SK-N-SH treated with all-trans-retinoic acid at 6 μM for 48 hours (cell line): Measurements from ENCODE around the gene RGL1.

Experiments
- ATAC-seq: fragments of 200-7000 bp; cut with Tn5 transposase; 3 replicates; pipeline ENCODE4 v1.9.1; 2020; ENCODE audit warnings: mild to moderate bottlenecking, moderate library complexity
- ARNTL ChIP-seq: fragments of 450-650 bp; formaldehyde crosslinking; IDR thresholded peaks from 2 replicates; pipeline ENCODE4 v1.5.0; 2020; ENCODE audit warnings: low read depth, mild to moderate bottlenecking, moderate library complexity, borderline replicate concordance
- BACH2 ChIP-seq: fragments of 250-450 bp; sonication (Bioruptor Pico); IDR thresholded peaks from 2 replicates; pipeline ENCODE4 v1.9.0; 2021; ENCODE audit warnings: mild to moderate bottlenecking, borderline replicate concordance
- CSDC2 ChIP-seq: fragments of 250-450 bp; sonication (Bioruptor Pico); IDR thresholded peaks from 2 replicates; pipeline ENCODE4 v1.5.0; 2020; ENCODE audit warnings: mild to moderate bottlenecking, moderate library complexity
- CSRNP3 ChIP-seq: fragments of 250-450 bp; sonication (Bioruptor Pico); IDR thresholded peaks from 2 replicates; pipeline ENCODE4 v1.5.1; 2021; ENCODE audit warnings: mild to moderate bottlenecking, moderate library complexity
- ESRRG ChIP-seq: fragments of 250-450 bp; sonication (Bioruptor Pico); IDR thresholded peaks from 2 replicates; pipeline ENCODE4 v1.6.1; 2021; ENCODE audit warnings: mild to moderate bottlenecking
- GLIS3 ChIP-seq: fragments of 250-450 bp; sonication (Bioruptor Pico); IDR thresholded peaks from 2 replicates; pipeline ENCODE4 v1.5.0; 2020; ENCODE audit warnings: mild to moderate bottlenecking, moderate library complexity
- ISL1 ChIP-seq: fragments of 250-450 bp; sonication (Bioruptor Pico); IDR thresholded peaks from 2 replicates; pipeline ENCODE4 v2.1.2; 2022; ENCODE audit warnings: mild to moderate bottlenecking, moderate library complexity
- PATZ1 ChIP-seq: fragments of 250-450 bp; sonication (Bioruptor Pico); IDR thresholded peaks from 2 replicates; pipeline ENCODE4 v1.8.0; 2020; ENCODE audit warnings: mild to moderate bottlenecking, moderate library complexity, borderline replicate concordance
- POU6F1 ChIP-seq: fragments of 250-450 bp; sonication (Bioruptor Pico); IDR thresholded peaks from 2 replicates; pipeline ENCODE4 v1.8.0; 2021; ENCODE audit warnings: low read depth, mild to moderate bottlenecking, moderate library complexity, borderline replicate concordance
- PPARA ChIP-seq: fragments of 250-450 bp; sonication (Bioruptor Pico); IDR thresholded peaks from 2 replicates; pipeline ENCODE4 v1.5.0; 2020; ENCODE audit warnings: mild to moderate bottlenecking, borderline replicate concordance
- RARB ChIP-seq: fragments of 250-450 bp; sonication (Bioruptor Pico); IDR thresholded peaks from 2 replicates; pipeline ENCODE4 v1.8.0; 2021; ENCODE audit warnings: mild to moderate bottlenecking, moderate library complexity
- TCF4 ChIP-seq: fragments of 250-450 bp; sonication (Bioruptor Pico); IDR thresholded peaks from 2 replicates; pipeline ENCODE4 v1.8.0; 2021; ENCODE audit warnings: mild to moderate bottlenecking, moderate library complexity, borderline replicate concordance
- TOX ChIP-seq: fragments of 250-450 bp; sonication (Bioruptor Pico); IDR thresholded peaks from 2 replicates; pipeline ENCODE4 v1.8.0; 2021; ENCODE audit warnings: mild to moderate bottlenecking, moderate library complexity, borderline replicate concordance
- TSHZ2 ChIP-seq: fragments of 250-450 bp; sonication (Bioruptor Pico); IDR thresholded peaks from 2 replicates; pipeline ENCODE4 v1.5.0; 2020; ENCODE audit warnings: mild to moderate bottlenecking, moderate library complexity
- ZC3H10 ChIP-seq: fragments of 250-450 bp; sonication (Bioruptor Pico); IDR thresholded peaks from 2 replicates; pipeline ENCODE4 v1.5.1; 2021; ENCODE audit warnings: mild to moderate bottlenecking, moderate library complexity
- ZFP3 ChIP-seq: fragments of 250-450 bp; sonication (Bioruptor Pico); IDR thresholded peaks from 2 replicates; pipeline ENCODE4 v1.5.0; 2020; ENCODE audit warnings: mild to moderate bottlenecking, moderate library complexity
- ZFP30 ChIP-seq: fragments of 450-650 bp; formaldehyde crosslinking; IDR thresholded peaks from 2 replicates; pipeline ENCODE4 v1.5.0; 2022; ENCODE audit warnings: mild to moderate bottlenecking, moderate library complexity
- ZNF70 ChIP-seq: fragments of 450-650 bp; formaldehyde crosslinking; IDR thresholded peaks from 2 replicates; pipeline ENCODE4 v1.5.0; 2020; ENCODE audit warnings: mild to moderate bottlenecking, moderate library complexity
- ZNF8 ChIP-seq: fragments of 450-650 bp; formaldehyde crosslinking; IDR thresholded peaks from 2 replicates; pipeline ENCODE4 v1.5.0; 2020; ENCODE audit warnings: mild to moderate bottlenecking, moderate library complexity
- TF ChIP-seq, protein P1 (sequence below): fragments of 250-450 bp; sonication (Bioruptor Pico); IDR thresholded peaks from 2 replicates; pipeline ENCODE4 v1.5.1; 2020; ENCODE audit warnings: low read depth, mild to moderate bottlenecking, moderate library complexity

The RGL1 gene

DNA sequence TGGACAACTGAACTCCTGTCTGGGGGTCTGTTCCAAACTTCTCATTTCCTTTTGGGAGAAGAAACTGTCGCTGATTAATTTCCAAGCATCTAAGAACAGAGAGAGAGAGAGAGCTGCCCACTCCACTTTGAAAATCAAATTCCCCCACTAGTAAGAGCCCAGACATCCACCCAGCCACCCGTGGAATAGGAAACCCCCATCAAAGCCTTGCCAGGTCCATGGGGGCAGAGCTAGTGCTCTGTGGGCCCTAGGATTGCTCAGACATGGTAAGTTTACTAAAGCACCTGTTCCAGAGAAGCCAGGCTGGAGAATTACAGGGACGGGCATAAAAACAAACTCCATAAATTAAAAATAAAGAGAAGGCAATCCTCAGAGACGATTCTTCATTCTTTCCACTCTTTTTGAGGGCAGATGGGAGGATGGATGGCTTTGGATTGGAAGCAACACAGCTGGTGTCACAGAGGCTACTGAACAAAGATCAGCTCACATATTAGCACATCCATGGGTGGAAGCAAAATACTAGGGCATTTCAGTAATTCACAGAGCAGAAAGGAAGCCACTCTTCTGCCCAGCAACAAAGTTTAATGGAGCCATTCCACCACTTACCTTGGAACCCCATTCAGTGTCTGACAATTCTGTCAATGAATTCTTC is 128.7 kb downstream of the RGL1 start (continued):
- TF ChIP-seq POU6F1, result no peak
- no peak for TF ChIP-seq ISL1 (CRISPR knock-in tag)

GRCh38 chr1:183934314-183934713 is 129.4 kb downstream of the RGL1 start:
- no peak for ATAC-seq
- no peak for TF ChIP-seq ZFP30 (CRISPR knock-in tag)
- no peak for TF ChIP-seq CSRNP3 (CRISPR knock-in tag)
- no peak for TF ChIP-seq TCF4 (CRISPR knock-in tag)
- no peak for TF ChIP-seq TSHZ2 (CRISPR knock-in tag)
- TF ChIP-seq BACH2 (CRISPR knock-in tag), result no peak
- TF ChIP-seq CSDC2 (CRISPR knock-in tag), result no peak
- TF ChIP-seq RARB (CRISPR knock-in tag), result no peak
- TF ChIP-seq TOX (CRISPR knock-in tag), result no peak
- TF ChIP-seq ISL1 (CRISPR knock-in tag), result no peak
- no peak for TF ChIP-seq POU6F1
- no peak for TF ChIP-seq ARNTL
- TF ChIP-seq, protein P1, sequence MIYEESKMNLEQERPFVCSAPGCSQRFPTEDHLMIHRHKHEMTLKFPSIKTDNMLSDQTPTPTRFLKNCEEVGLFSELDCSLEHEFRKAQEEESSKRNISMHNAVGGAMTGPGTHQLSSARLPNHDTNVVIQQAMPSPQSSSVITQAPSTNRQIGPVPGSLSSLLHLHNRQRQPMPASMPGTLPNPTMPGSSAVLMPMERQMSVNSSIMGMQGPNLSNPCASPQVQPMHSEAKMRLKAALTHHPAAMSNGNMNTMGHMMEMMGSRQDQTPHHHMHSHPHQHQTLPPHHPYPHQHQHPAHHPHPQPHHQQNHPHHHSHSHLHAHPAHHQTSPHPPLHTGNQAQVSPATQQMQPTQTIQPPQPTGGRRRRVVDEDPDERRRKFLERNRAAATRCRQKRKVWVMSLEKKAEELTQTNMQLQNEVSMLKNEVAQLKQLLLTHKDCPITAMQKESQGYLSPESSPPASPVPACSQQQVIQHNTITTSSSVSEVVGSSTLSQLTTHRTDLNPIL (CRISPR knock-in tag), result no peak
- TF ChIP-seq PATZ1 (CRISPR knock-in tag), result no peak
- no peak for TF ChIP-seq PPARA (CRISPR knock-in tag)
- no peak for TF ChIP-seq GLIS3
- no peak for TF ChIP-seq ZNF8 (CRISPR knock-in tag)

DNA sequence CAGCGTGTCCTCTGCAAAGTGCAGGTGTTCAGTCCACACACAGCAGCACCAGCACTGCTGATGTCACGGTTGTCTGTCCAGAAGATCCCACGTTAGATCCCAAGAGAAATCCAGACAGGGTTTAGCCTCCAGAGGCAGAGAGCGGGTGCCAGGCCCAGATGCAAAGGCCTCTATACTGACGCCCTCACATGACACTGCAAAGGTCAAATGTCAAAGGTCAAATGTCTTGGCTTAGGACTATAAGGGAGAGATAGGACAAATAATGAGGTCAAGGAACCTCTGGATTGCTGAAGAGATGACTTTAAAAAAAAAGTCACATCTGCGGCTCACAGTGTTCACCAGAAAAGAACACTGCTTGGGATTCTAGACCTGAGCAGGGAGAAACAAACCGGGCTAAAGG is 131.1 kb downstream of the RGL1 start:
- ATAC-seq, result no peak
- TF ChIP-seq ZNF70 (CRISPR knock-in tag) (no peak), TCF4 (CRISPR knock-in tag) (no peak), GLIS3 (no peak), POU6F1 (no peak), ZC3H10 (CRISPR knock-in tag) (no peak), BACH2 (CRISPR knock-in tag) (no peak), ESRRG (CRISPR knock-in tag) (no peak), CSDC2 (CRISPR knock-in tag) (no peak), ARNTL (no peak), CSRNP3 (CRISPR knock-in tag) (no peak), ZFP3 (CRISPR knock-in tag) (no peak)
- TF ChIP-seq, protein P1 (CRISPR knock-in tag), result no peak
